HG02763 (cell line): ENCODE measurements around the gene TIMM23.
"Not testable (repeated sequence)": the region's sequence is repeated elsewhere in the genome, so short reads cannot be mapped to it uniquely, and the experiment has no call there.

ENCODE experiments used
- ATAC-seq: cut with Tn5 transposase; IDR thresholded peaks from one replicate; pipeline ENCODE4 v1.9.1; 2021; ENCODE audit warnings: mild to moderate bottlenecking, moderate library complexity; ENCODE audit not compliant: unreplicated experiment

The TIMM23 gene

GRCh38 chr10:45985590-45985989 is 13.3 kb downstream of the TIMM23 start:
- ATAC-seq = not testable (repeated sequence)

GRCh38 chr10:45997557-45997956 is 25.3 kb downstream of the TIMM23 start:
- ATAC-seq = no peak

- no peak for ATAC-seq
Measured at GRCh38 chr10:45997994-45998763, 25.9 kb downstream of the TIMM23 start.

GRCh38 chr10:45999955-46000354 is 27.7 kb downstream of the TIMM23 start:
- not testable (repeated sequence) for ATAC-seq

- no peak for ATAC-seq
Measured at GRCh38 chr10:46000538-46000937, 28.2 kb downstream of the TIMM23 start.

GRCh38 chr10:46001187-46001756 is 29.0 kb downstream of the TIMM23 start:
- ATAC-seq = no peak

GRCh38 chr10:46002189-46002687 is 29.9 kb downstream of the TIMM23 start:
- not testable (repeated sequence) for ATAC-seq

- no peak for ATAC-seq
Measured at GRCh38 chr10:46002916-46003693, 30.8 kb downstream of the TIMM23 start.

- no peak for ATAC-seq
Measured at GRCh38 chr10:46004963-46005362, 32.7 kb downstream of the TIMM23 start.

GRCh38 chr10:46005383-46005782 is 33.1 kb downstream of the TIMM23 start:
- ATAC-seq = no peak

GRCh38 chr10:46006219-46006618 is 33.9 kb downstream of the TIMM23 start:
- no peak for ATAC-seq

GRCh38 chr10:46012746-46013145 is 40.5 kb downstream of the TIMM23 start:
- no peak for ATAC-seq

- ATAC-seq = no peak
Measured at GRCh38 chr10:46014206-46014605, 41.9 kb downstream of the TIMM23 start.

GRCh38 chr10:46014683-46015405 is 42.6 kb downstream of the TIMM23 start:
- no peak for ATAC-seq

- no peak for ATAC-seq
Measured at GRCh38 chr10:46016190-46016589, 43.9 kb downstream of the TIMM23 start.

GRCh38 chr10:46016811-46017210 is 44.5 kb downstream of the TIMM23 start:
- ATAC-seq = no peak

- no peak for ATAC-seq
Measured at GRCh38 chr10:46017733-46018132, 45.4 kb downstream of the TIMM23 start.

GRCh38 chr10:46018453-46019176 is 46.3 kb downstream of the TIMM23 start:
- ATAC-seq = no peak

- ATAC-seq = no peak
Measured at GRCh38 chr10:46019177-46019528, 46.9 kb downstream of the TIMM23 start.

GRCh38 chr10:46019569-46020343 is 47.5 kb downstream of the TIMM23 start:
- ATAC-seq = no peak
